IMR-90 (cell line): ENCODE data around the gene FOSL1. TPM values are rescaled to one million over a fixed set of nuclear protein-coding genes. Genes with fewer than 3 reads are reported as not detected.
A peak's percentile ranks its signal among the peaks of the same experiment; 100 is the strongest.

Experiments
- ATAC-seq: fragments of 200-7000 bp; cut with Tn5 transposase; 2 replicates; pipeline ENCODE4 v1.9.1; 2020; ENCODE audit warnings: low read depth, mild to moderate bottlenecking, moderate library complexity
- BruUV-seq: library from RNA; stranded (reverse); fragments of 400-500 nt; replicated peaks from 2 replicates; lab custom pipeline; 2021; lab: Mats Ljungman, UMichigan
- CTCF ChIA-PET: fragments of 300-600 bp; formaldehyde crosslinking; extraction: SDS; loops from one replicate; lab custom pipeline; 2021; ENCODE audit warnings: antibody characterized with exemption; lab: Yijun Ruan, JAX
- POLR2A ChIA-PET: fragments of 300-600 bp; sonication (Branson Sonifier 250); formaldehyde crosslinking; loops from one replicate; lab custom pipeline; 2022; ENCODE audit warnings: antibody characterized with exemption; ENCODE audit not compliant: unreplicated experiment; lab: Charles Lee
- DNase-seq: peaks from one replicate; pipeline ENCODE4 v3.0.0; 2013
- H2AFZ ChIP-seq: replicated peaks from 2 replicates; pipeline ENCODE3; 2013; ENCODE audit warnings: low read length, mild to moderate bottlenecking; ENCODE audit not compliant: poor library complexity
- H2AK5ac ChIP-seq: 2 replicates; pipeline ENCODE4 v1.6.1; 2013; ENCODE audit warnings: low read depth, low read length, inconsistent platforms
- H2AK9ac ChIP-seq: replicated peaks from 2 replicates; pipeline ENCODE3; 2013; ENCODE audit warnings: mild to moderate bottlenecking, low read depth, low read length, moderate library complexity; ENCODE audit not compliant: poor library complexity
- H2BK120ac ChIP-seq: 2 replicates; pipeline ENCODE4 v1.6.1; 2013; ENCODE audit warnings: low read depth, low read length, inconsistent platforms
- H2BK15ac ChIP-seq: 3 replicates; pipeline ENCODE4 v1.6.1; 2013; ENCODE audit warnings: low read depth, low read length, inconsistent platforms
- H2BK20ac ChIP-seq: 2 replicates; pipeline ENCODE4 v1.6.1; 2013; ENCODE audit warnings: low read depth, mild to moderate bottlenecking, inconsistent platforms, low read length, moderate library complexity
- H2BK5ac ChIP-seq: 2 replicates; pipeline ENCODE4 v1.6.1; 2013; ENCODE audit warnings: mild to moderate bottlenecking, low read depth, low read length, inconsistent platforms; ENCODE audit not compliant: poor library complexity, severe bottlenecking
- H3K14ac ChIP-seq: replicated peaks from 2 replicates; pipeline ENCODE4 v1.6.1; 2013; ENCODE audit warnings: low read depth, low read length, inconsistent platforms
- H3K18ac ChIP-seq: 2 replicates; pipeline ENCODE4 v1.6.1; 2013; ENCODE audit warnings: low read depth, low read length, control low read depth
- H3K23ac ChIP-seq: 2 replicates; pipeline ENCODE4 v1.6.1; 2013; ENCODE audit warnings: low read depth, low read length, inconsistent platforms
- H3K27ac ChIP-seq: 2 replicates; pipeline ENCODE4 v1.5.1; 2013; ENCODE audit warnings: mild to moderate bottlenecking, control low read depth, low read length; ENCODE audit not compliant: insufficient read depth
- H3K27me3 ChIP-seq: 2 replicates; pipeline ENCODE4 v1.6.1; 2013; ENCODE audit warnings: low read length; ENCODE audit not compliant: control insufficient read depth, insufficient read depth
- H3K36me3 ChIP-seq: 2 replicates; pipeline ENCODE4 v1.6.1; 2013; ENCODE audit warnings: low read length, mixed read lengths; ENCODE audit not compliant: control insufficient read depth, insufficient read depth
- H3K4ac ChIP-seq: 2 replicates; pipeline ENCODE4 v1.6.1; 2013; ENCODE audit warnings: low read depth, low read length, inconsistent platforms
- H3K4me1 ChIP-seq: 2 replicates; pipeline ENCODE4 v1.6.1; 2013; ENCODE audit warnings: low read length, mixed read lengths; ENCODE audit not compliant: control insufficient read depth, insufficient read depth
- H3K4me2 ChIP-seq: 2 replicates; pipeline ENCODE4 v1.6.1; 2013; ENCODE audit warnings: low read depth, mild to moderate bottlenecking, control low read depth, low read length, moderate library complexity
- H3K4me3 ChIP-seq: 2 replicates; pipeline ENCODE4 v1.5.1; 2013; ENCODE audit warnings: low read depth, mild to moderate bottlenecking, control low read depth, low read length, moderate library complexity; ENCODE audit not compliant: insufficient read depth
- H3K56ac ChIP-seq: 2 replicates; pipeline ENCODE4 v1.6.1; 2013; ENCODE audit warnings: low read length, inconsistent platforms; ENCODE audit not compliant: insufficient read depth; ENCODE audit errors: extremely low read depth
- H3K79me1 ChIP-seq, 2 experiments: 2 replicates each; pipeline ENCODE4 v1.6.1; 2013; ENCODE audit warnings: low read length in 2 of 2, inconsistent platforms in 1 of 2, low read depth in 1 of 2
- H3K9ac ChIP-seq: 2 replicates; pipeline ENCODE4 v1.6.1; 2013; ENCODE audit warnings: low read depth, low read length, control low read depth
- H3K9me1 ChIP-seq: 2 replicates; pipeline ENCODE4 v1.6.1; 2013; ENCODE audit warnings: low read length, inconsistent platforms; ENCODE audit not compliant: insufficient read depth
- H3K9me3 ChIP-seq: 2 replicates; pipeline ENCODE4 v1.6.1; 2013; ENCODE audit warnings: low read length; ENCODE audit not compliant: control insufficient read depth, insufficient read depth
- H4K20me1 ChIP-seq: 2 replicates; pipeline ENCODE4 v1.6.1; 2013; ENCODE audit warnings: low read length, inconsistent platforms; ENCODE audit not compliant: insufficient read depth
- H4K5ac ChIP-seq: 2 replicates; pipeline ENCODE4 v1.6.1; 2013; ENCODE audit warnings: mild to moderate bottlenecking, low read depth, low read length, control low read depth
- H4K8ac ChIP-seq, 2 experiments: 2 replicates each; pipeline ENCODE4 v1.6.1; 2013; ENCODE audit warnings: low read depth in 2 of 2, low read length in 2 of 2, control low read depth in 1 of 2, inconsistent platforms in 1 of 2
- H4K91ac ChIP-seq: 2 replicates; pipeline ENCODE4 v1.6.1; 2013; ENCODE audit warnings: low read depth, low read length, inconsistent platforms; ENCODE audit not compliant: insufficient read depth
- CEBPB ChIP-seq: IDR thresholded peaks from 2 replicates; pipeline ENCODE4 v1.6.1; 2012; ENCODE audit warnings: low read depth, low read length, improper control_type of control experiment
- CHD1 ChIP-seq: IDR thresholded peaks from 2 replicates; pipeline ENCODE4 v1.6.1; 2012; ENCODE audit warnings: low read depth, low read length, improper control_type of control experiment
- MAFK ChIP-seq: IDR thresholded peaks from 2 replicates; pipeline ENCODE4 v1.6.1; 2012; ENCODE audit warnings: low read depth, low read length, improper control_type of control experiment
- NFE2L2 ChIP-seq: fragments of 150-350 bp; IDR thresholded peaks from 2 replicates; pipeline ENCODE4 v1.6.1; 2016; ENCODE audit warnings: low read depth, mild to moderate bottlenecking, low read length
- POLR2A ChIP-seq: IDR thresholded peaks from 2 replicates; pipeline ENCODE4 v1.6.1; 2012; ENCODE audit warnings: mild to moderate bottlenecking, low read depth, low read length
- SMC3 ChIP-seq: fragments of 150-350 bp; IDR thresholded peaks from 2 replicates; pipeline ENCODE4 v1.6.1; 2016; ENCODE audit warnings: low read depth, mild to moderate bottlenecking, antibody characterized with exemption, low read length, moderate library complexity
- WGBS, 2 experiments: methylation state at CpG; one replicate each; pipeline versions ENCODE4 v1.1.5 to v1.1.7; 2013; ENCODE audit warnings: missing lambda C conversion rate in 2 of 2; ENCODE audit not compliant: insufficient read length in 1 of 2; ENCODE audit errors: extremely low coverage in 2 of 2; 5-methylcytosine and 5-hydroxymethylcytosine counted together
- dilution Hi-C: fragments of 300-500 bp; cut with HindIII; formaldehyde crosslinking; loops from one replicate; pipeline ENCODE4 v1.14.3; 2018; ENCODE audit warnings: low sequenced_read_pairs; ENCODE audit not compliant: unreplicated experiment
- in situ Hi-C: fragments of 300-500 bp; cut with MboI; formaldehyde crosslinking; loops from 3 replicates; pipeline ENCODE4 v1.14.3; 2019; ENCODE audit warnings: low sequenced_read_pairs, inconsistent platforms, mixed read lengths
- intact Hi-C: fragments of 100-400 bp; cut with micrococcal nuclease; formaldehyde crosslinking; loops from 2 replicates; pipeline ENCODE4 v1.10.0; 2022
- polyA plus RNA-seq, 3 experiments: library from polyadenylated mRNA; depleted of rRNA; stranded (reverse); fragments of >200 nt; gene quantifications; 2 replicates each; pipeline ENCODE4 v1.2.3, GENCODE V29; 2012; ENCODE audit warnings: low replicate concordance in 1 of 3
- total RNA-seq: library from RNA; depleted of rRNA; stranded (reverse); fragments of >200 nt; gene quantifications from 2 replicates; pipeline ENCODE4 v1.2.3, GENCODE V29; 2012

FOSL1 gene
- total and polyA plus RNA-seq, 2 of the 4 experiments (the other 2 are of a cell fraction), result 17.2 to 107 TPM

DNA sequence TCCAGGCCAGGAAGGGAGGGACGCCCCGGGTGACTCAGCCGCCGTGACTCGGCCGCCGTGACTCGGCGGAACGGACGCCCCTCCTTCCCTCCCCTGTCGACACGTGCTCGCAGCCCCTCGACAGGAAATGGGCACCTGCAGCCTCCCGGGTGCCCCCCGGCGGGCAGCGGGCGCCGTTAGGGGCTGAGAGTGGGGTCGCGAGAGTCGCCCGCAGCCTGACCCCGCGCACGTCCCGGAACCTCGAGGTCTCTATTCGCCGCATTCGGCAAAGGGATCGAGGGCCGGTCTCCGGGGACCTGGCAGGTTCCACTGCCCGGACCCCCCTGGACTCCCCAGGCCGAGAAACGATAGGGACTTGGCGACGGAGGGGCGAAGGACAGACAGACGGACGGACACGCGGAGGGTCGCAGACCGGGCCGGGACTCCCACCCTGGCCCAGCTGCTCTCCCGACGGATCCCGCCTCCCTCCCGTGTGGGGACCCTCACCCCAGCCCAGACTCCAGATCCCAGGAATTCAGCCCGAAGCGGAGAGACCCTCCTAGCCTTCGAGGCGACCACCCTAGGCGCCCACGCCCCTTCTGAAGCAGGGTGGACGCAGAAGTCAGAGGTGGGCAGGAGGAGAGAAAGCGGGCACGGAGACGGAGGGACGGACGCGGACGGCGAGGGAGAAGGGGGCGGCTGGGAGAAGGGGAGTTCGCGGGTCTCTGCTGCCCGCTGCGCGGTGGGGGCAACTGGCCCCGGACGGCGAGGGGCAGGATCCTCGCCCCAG lies 648 bp downstream of the FOSL1 start (continued):
- no peak for TF ChIP-seq SMC3
- TF ChIP-seq POLR2A, result peak; percentile 77
- peak; percentile 49; the same call in 1 of the 2 replicates for TF ChIP-seq MAFK

DNA sequence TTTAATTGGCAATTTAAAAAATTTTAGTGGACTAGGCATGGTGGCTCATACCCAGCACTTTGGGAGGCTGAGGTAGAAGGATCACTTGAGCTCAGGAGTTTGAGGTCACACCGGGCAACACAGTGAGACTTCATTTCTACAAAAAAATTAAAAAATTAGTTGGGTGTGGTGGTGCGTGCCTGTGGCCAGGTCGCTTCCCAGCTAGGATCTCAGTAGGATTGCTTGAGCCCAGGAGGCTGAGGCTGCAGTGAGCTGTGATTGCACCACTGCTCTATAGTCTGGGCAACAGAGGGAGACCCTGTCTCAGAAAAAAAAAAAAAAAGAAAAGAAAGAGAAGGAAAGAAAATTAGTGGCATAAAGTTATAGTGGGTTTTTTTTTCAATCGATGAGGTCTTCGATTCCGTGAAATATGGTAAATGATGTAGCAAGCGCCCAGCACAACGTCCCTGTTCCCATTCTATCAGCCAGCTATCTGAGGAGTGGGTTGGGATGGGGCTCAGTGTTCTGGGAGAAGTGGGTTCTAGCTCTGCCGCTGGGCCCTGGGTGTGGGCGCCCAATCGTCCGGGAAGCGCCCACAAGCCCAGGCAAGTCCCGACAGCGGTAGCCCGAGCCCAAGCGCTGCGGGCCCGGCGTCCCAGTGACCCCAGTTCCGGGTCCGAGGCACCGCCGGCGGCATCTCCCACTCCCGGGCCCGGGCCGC lies 1.4 kb downstream of the FOSL1 start:
- POLR2A ChIA-PET, result interaction anchor here (0.7 to 2.9 kb wide), 4 partner anchors 9 to 17 kb away, joined by 4 to 17 read pairs (median 8); partner anchors contain the start of gene CCDC85B
- H4K20me1 ChIP-seq, result peaks cover 58% of the 10 kb centered on the region
- DNase-seq (no peak), ATAC-seq (no peak)
- in situ Hi-C loops, result no loop called here
- peak overlapping the region; percentile 98 for H2BK5ac ChIP-seq
- H2AK5ac ChIP-seq, result peak overlapping the region; percentile 98
- peak overlapping the region; percentile 96 for H3K14ac ChIP-seq
- H2AFZ ChIP-seq, result peak overlapping the region; percentile 72
- CTCF ChIA-PET, result interaction anchor here (0.9 to 1.5 kb wide), 3 partner anchors 10 to 14 kb away, joined by 3 to 8 read pairs (median 5); partner anchors contain the start of gene FIBP
- H3K4ac ChIP-seq, result peak overlapping the region; percentile 88
- peak overlapping the region; percentile 46; the same call in 1 of the 2 replicates for H2BK20ac ChIP-seq
- dilution Hi-C loops, result no loop called here
- H3K9me1 ChIP-seq, result peaks cover 23% of the 10 kb centered on the region
- WGBS, 2 experiments, result 0% methylated on average over 2 of the region's 28 CpGs; no CpG with 5 or more reads in 1 of the 2 experiments
- H4K5ac ChIP-seq, result peak overlapping the region; percentile 76
- peak overlapping the region; percentile 91 for H3K23ac ChIP-seq
- peak overlapping the region; percentile 93 to 96 for H4K8ac ChIP-seq
- H3K36me3 ChIP-seq, result peaks cover 27% of the 10 kb centered on the region
- TF ChIP-seq CHD1 (peak; percentile 31; the same call in 1 of the 2 replicates), NFE2L2 (no peak), CEBPB (0 out of 2 replicates have a peak, but pooled peaks have one; percentile 25)
- peak overlapping the region; percentile 100 for H3K27ac ChIP-seq
- peak overlapping the region; percentile 59 for H3K4me2 ChIP-seq
- no peaks in the 10 kb centered on the region for H3K27me3 ChIP-seq
- peaks cover 23 to 36% of the 10 kb centered on the region in 2 experiments for H3K79me1 ChIP-seq
- peaks cover 41% of the 10 kb centered on the region for H3K4me1 ChIP-seq
- peak overlapping the region; percentile 98 for H3K4me3 ChIP-seq
- H3K18ac ChIP-seq, result peak overlapping the region; percentile 64
- peak overlapping the region; percentile 99 for H2AK9ac ChIP-seq
- H2BK15ac ChIP-seq, result peak overlapping the region; percentile 78; the same call in 1 of the 3 replicates
- intact Hi-C loops, result no loop called here
- H3K56ac ChIP-seq, result peak overlapping the region; percentile 99
- H3K9ac ChIP-seq, result peak overlapping the region; percentile 99
- H2BK120ac ChIP-seq, result peak overlapping the region; percentile 81
- H4K91ac ChIP-seq, result peak overlapping the region; percentile 97
- H3K9me3 ChIP-seq, result no peaks in the 10 kb centered on the region
- TSS peak; percentile 71 for BruUV-seq
